ENCODE results near the gene CANT1.

CANT1 gene

GRCh38 chr17:79011451-79012147, 2.0 kb upstream of the CANT1 start:
- Histone ChIP-seq H3K4me3 (no peak overlapping the region), H3K9me3 (ENCODE audit: low read depth, low read length) (peaks cover 8% of the 10 kb centered on the region; the same call in 1 of the 2 replicates), H3K36me3 (ENCODE audit: insufficient read depth, low read length) (peaks cover 7% of the 10 kb centered on the region; the same call in 1 of the 2 replicates), H3K27ac (no peak overlapping the region), H3K9ac (ENCODE audit: insufficient read length) (no peak overlapping the region)
- TF ChIP-seq FOXP2 (optimal IDR thresholded peaks at IDR 0.05; ENCODE audit: control extremely low read depth, extremely low read length, insufficient read depth) (no peak), EZH2 (IDR thresholded peaks at IDR 0.05) (no peak), POLR2AphosphoS5 (IDR thresholded peaks at IDR 0.05; ENCODE audit: borderline replicate concordance, low read depth, low read length) (no peak)
- DNase-seq (ENCODE audit: low read depth, low spot score): no peak

DNA sequence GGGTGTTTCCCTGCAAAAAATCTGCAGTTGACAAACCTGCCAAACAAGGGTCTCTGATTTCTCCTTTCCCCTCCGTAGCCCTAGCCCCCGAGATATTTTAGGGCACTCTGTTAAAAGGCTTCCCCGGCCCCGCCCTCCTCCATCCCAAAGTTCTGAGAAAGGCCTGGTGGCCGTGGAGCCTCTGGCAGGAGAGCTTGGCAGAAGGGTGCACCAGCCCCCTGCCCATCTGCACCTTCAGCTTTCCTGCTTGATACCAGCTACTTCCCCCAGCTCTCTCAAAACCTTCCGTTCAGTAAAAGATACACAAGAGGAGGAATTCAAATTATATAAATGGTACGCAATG, 711 bp upstream of the CANT1 start:
- TF ChIP-seq FOXP2 (optimal IDR thresholded peaks at IDR 0.05; ENCODE audit: control extremely low read depth, extremely low read length, insufficient read depth) (no peak), POLR2AphosphoS5 (IDR thresholded peaks at IDR 0.05; ENCODE audit: borderline replicate concordance, low read depth, low read length) (no peak), EZH2 (IDR thresholded peaks at IDR 0.05) (no peak)
- Histone ChIP-seq H3K4me3 (peak overlapping the region; percentile 81), H3K27ac (peak overlapping the region; percentile 76; the same call in 1 of the 2 replicates), H3K36me3 (ENCODE audit: insufficient read depth, low read length) (peaks cover 7% of the 10 kb centered on the region; the same call in 1 of the 2 replicates), H3K9me3 (ENCODE audit: low read depth, low read length) (peaks cover 4% of the 10 kb centered on the region; the same call in 1 of the 2 replicates), H3K9ac (ENCODE audit: insufficient read length) (peak overlapping the region; percentile 84)
- no peak for DNase-seq (ENCODE audit: low read depth, low spot score)

DNA sequence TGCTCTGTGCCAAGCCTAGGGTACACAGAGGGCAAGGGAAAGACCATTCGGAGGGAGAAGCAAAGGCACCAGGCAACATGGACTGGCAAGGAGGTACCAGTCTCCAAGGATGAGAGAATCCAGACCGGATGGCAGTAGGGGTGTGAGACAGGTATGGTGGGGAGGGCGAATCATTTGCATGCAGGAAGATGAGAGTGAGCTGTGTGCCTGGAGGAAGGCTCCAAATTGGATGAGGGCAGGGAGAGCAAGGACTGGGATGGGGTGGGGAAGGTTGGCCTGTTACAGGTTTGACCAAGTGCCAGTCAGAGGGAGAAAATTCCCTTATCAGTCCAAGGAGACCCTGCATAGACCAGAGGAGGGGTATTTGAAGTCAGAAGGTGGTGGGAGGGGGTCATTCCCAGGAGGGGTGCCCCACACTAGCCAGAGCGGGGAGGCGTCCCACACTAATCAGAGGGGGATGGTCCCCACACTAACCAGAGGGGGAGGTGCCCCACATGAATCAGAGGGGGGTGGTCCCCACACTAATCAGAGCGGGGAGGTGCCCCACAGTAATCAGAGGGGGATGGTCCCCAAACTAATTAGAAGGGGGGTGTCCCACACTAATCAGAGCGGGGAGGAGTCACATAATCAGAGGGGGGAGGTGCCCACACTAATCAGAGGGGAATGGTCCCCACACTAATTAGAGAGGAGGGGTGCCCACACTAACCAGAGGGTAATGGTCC, 737 bp downstream of the CANT1 start:
- Histone ChIP-seq H3K9me3 (ENCODE audit: low read depth, low read length) (no peaks in the 10 kb centered on the region; the same call in 1 of the 2 replicates), H3K36me3 (ENCODE audit: insufficient read depth, low read length) (peaks cover 7% of the 10 kb centered on the region; the same call in 1 of the 2 replicates), H3K27ac (no peak overlapping the region), H3K4me3 (peak overlapping the region; percentile 81), H3K9ac (ENCODE audit: insufficient read length) (peak overlapping the region; percentile 84)
- DNase-seq (ENCODE audit: low read depth, low spot score): no peak
- TF ChIP-seq POLR2AphosphoS5 (IDR thresholded peaks at IDR 0.05; ENCODE audit: borderline replicate concordance, low read depth, low read length): no peak
- no peak for TF ChIP-seq EZH2 (IDR thresholded peaks at IDR 0.05)
- no peak for TF ChIP-seq FOXP2 (optimal IDR thresholded peaks at IDR 0.05; ENCODE audit: control extremely low read depth, extremely low read length, insufficient read depth)

- H3K36me3 ChIP-seq (ENCODE audit: insufficient read depth, low read length): peaks cover 7% of the 10 kb centered on the region; the same call in 1 of the 2 replicates
- H3K9me3 ChIP-seq (ENCODE audit: low read depth, low read length): no peaks in the 10 kb centered on the region
- peak overlapping the region; percentile 84 for H3K9ac ChIP-seq (ENCODE audit: insufficient read length)
- H3K27ac ChIP-seq: no peak overlapping the region
- no peak for DNase-seq (ENCODE audit: low read depth, low spot score)
- TF ChIP-seq FOXP2 (optimal IDR thresholded peaks at IDR 0.05; ENCODE audit: control extremely low read depth, extremely low read length, insufficient read depth): no peak
- TF ChIP-seq POLR2AphosphoS5 (IDR thresholded peaks at IDR 0.05; ENCODE audit: borderline replicate concordance, low read depth, low read length): no peak
- H3K4me3 ChIP-seq: no peak overlapping the region
These were observed 1.8 kb downstream of the CANT1 start for GRCh38 chr17:79007504-79008381.

GRCh38 chr17:79006794-79007503, 2.6 kb downstream of the CANT1 start:
- no peak for DNase-seq (ENCODE audit: low read depth, low spot score)
- H3K4me3 ChIP-seq: no peak overlapping the region
- TF ChIP-seq EZH2 (IDR thresholded peaks at IDR 0.05): no peak
- no peak for TF ChIP-seq FOXP2 (optimal IDR thresholded peaks at IDR 0.05; ENCODE audit: control extremely low read depth, extremely low read length, insufficient read depth)
- no peak for TF ChIP-seq POLR2AphosphoS5 (IDR thresholded peaks at IDR 0.05; ENCODE audit: borderline replicate concordance, low read depth, low read length)
- H3K9ac ChIP-seq (ENCODE audit: insufficient read length): no peak overlapping the region
- H3K9me3 ChIP-seq (ENCODE audit: low read depth, low read length): no peaks in the 10 kb centered on the region
- peaks cover 7% of the 10 kb centered on the region; the same call in 1 of the 2 replicates for H3K36me3 ChIP-seq (ENCODE audit: insufficient read depth, low read length)
- no peak overlapping the region for H3K27ac ChIP-seq

GRCh38 chr17:79006046-79006445, 3.5 kb downstream of the CANT1 start:
- no peak overlapping the region for H3K4me3 ChIP-seq
- no peak overlapping the region for H3K9ac ChIP-seq (ENCODE audit: insufficient read length)
- peaks cover 7% of the 10 kb centered on the region; the same call in 1 of the 2 replicates for H3K36me3 ChIP-seq (ENCODE audit: insufficient read depth, low read length)
- no peak for DNase-seq (ENCODE audit: low read depth, low spot score)
- no peak overlapping the region for H3K27ac ChIP-seq
- TF ChIP-seq FOXP2 (optimal IDR thresholded peaks at IDR 0.05; ENCODE audit: control extremely low read depth, extremely low read length, insufficient read depth) (no peak), POLR2AphosphoS5 (IDR thresholded peaks at IDR 0.05; ENCODE audit: borderline replicate concordance, low read depth, low read length) (no peak), EZH2 (IDR thresholded peaks at IDR 0.05) (no peak)
- H3K9me3 ChIP-seq (ENCODE audit: low read depth, low read length): no peaks in the 10 kb centered on the region

GRCh38 chr17:79005063-79005861, 4.3 kb downstream of the CANT1 start:
- Histone ChIP-seq H3K27ac (no peak overlapping the region), H3K9ac (ENCODE audit: insufficient read length) (no peak overlapping the region), H3K9me3 (ENCODE audit: low read depth, low read length) (no peaks in the 10 kb centered on the region), H3K4me3 (no peak overlapping the region), H3K36me3 (ENCODE audit: insufficient read depth, low read length) (peaks cover 9% of the 10 kb centered on the region; the same call in 1 of the 2 replicates)
- DNase-seq (ENCODE audit: low read depth, low spot score): no peak
- TF ChIP-seq FOXP2 (optimal IDR thresholded peaks at IDR 0.05; ENCODE audit: control extremely low read depth, extremely low read length, insufficient read depth) (no peak), POLR2AphosphoS5 (IDR thresholded peaks at IDR 0.05; ENCODE audit: borderline replicate concordance, low read depth, low read length) (no peak), EZH2 (IDR thresholded peaks at IDR 0.05) (no peak)
